Upper lobe of left lung (tissue), 4 donors: Measurements from ENCODE around the gene ARID5A.

Experiments
- CTCF ChIP-seq, 6 experiments: fragments of 450-650 bp in 4 of 6; fragments of 200-600 bp in 2 of 6; sonication (generic) in 2 of 6; IDR thresholded peaks; one replicate each; pipeline ENCODE4 v1.5.1; 2016 to 2019; ENCODE audit warnings: antibody characterized with exemption in 6 of 6
- POLR2A ChIP-seq, 4 donors: fragments of 450-650 bp; IDR thresholded peaks; one replicate each; pipeline ENCODE4 v1.5.1; 2016 to 2017; ENCODE audit warnings: antibody characterized with exemption in 4 of 4, mild to moderate bottlenecking in 2 of 4
- POLR2AphosphoS5 ChIP-seq, 2 donors: sonication (generic); formaldehyde crosslinking; IDR thresholded peaks; one replicate each; pipeline ENCODE4 v1.5.1; 2017; ENCODE audit warnings: antibody characterized with exemption in 2 of 2

- TF ChIP-seq POLR2AphosphoS5 (IDR thresholded peaks at IDR 0.05) (no peak), CTCF (IDR thresholded peaks at IDR 0.05) (no peak), POLR2A (IDR thresholded peaks at IDR 0.05) (no peak)
Observed at GRCh38 chr2:96591494-96591893, 54.9 kb downstream of the ARID5A start.
